K562 (cell line): Measurements from ENCODE around the gene AQR. TPM values are rescaled to one million over a fixed set of nuclear protein-coding genes. Genes with fewer than 3 reads are reported as not detected.

Experiments used
- ATAC-seq: fragments of 200-7000 bp; cut with Tn5 transposase; 3 replicates; pipeline ENCODE4 v1.9.1; 2020; ENCODE audit warnings: moderate library complexity
- BruUV-seq: library from RNA; stranded (reverse); fragments of 400-500 nt; replicated peaks from 2 replicates; lab custom pipeline; 2021; lab: Mats Ljungman, UMichigan
- CTCF ChIA-PET: fragments of 300-600 bp; formaldehyde crosslinking; extraction: SDS; loops from one replicate; lab custom pipeline; 2021; ENCODE audit warnings: low intra/inter-chr PET ratio; lab: Yijun Ruan, JAX
- POLR2A ChIA-PET: fragments of 300-600, 350-650 bp; sonication (Branson Sonifier 250); formaldehyde crosslinking; extraction: SDS; loops from one replicate; lab custom pipeline; 2021; ENCODE audit warnings: antibody characterized with exemption, inconsistent platforms; lab: Yijun Ruan, JAX
- DNase-seq, 4 experiments: peaks; one replicate each; pipeline versions ENCODE4 v3.0.0 to v3.0.0-alpha.2; 2011 to 2018; ENCODE audit warnings: low spot score in 3 of 4, mixed read lengths in 3 of 4; ENCODE audit errors: extremely low read depth in 1 of 4
- FAIRE-seq: peaks from 2 replicates; lab custom pipeline; 2011; peaks lifted over from hg19 to GRCh38; lab: Jason Lieb, UNC
- H2AFZ ChIP-seq: 2 replicates; pipeline ENCODE4 v1.6.0; 2011; ENCODE audit warnings: low read depth, low read length, control low read depth, inconsistent platforms
- H3K27ac ChIP-seq: fragments of 200-600 bp; 3 replicates; pipeline ENCODE4 v1.8.0; 2011; ENCODE audit warnings: low read depth, mild to moderate bottlenecking, control low read depth, inconsistent platforms, low read length, moderate library complexity, mixed read lengths; ENCODE audit errors: extremely low read depth
- H3K27me3 ChIP-seq, 2 experiments: fragments of 300-600 bp in 1 of 2; 2 replicates in 1 of 2; 3 replicates in 1 of 2; pipeline versions ENCODE4 v1.6.0 to v1.8.0; 2011; ENCODE audit warnings: inconsistent platforms in 2 of 2, low read length in 2 of 2, mild to moderate bottlenecking in 1 of 2, mixed read lengths in 1 of 2, moderate library complexity in 1 of 2; ENCODE audit not compliant: control insufficient read depth in 2 of 2, insufficient read depth in 2 of 2
- H3K36me3 ChIP-seq: fragments of 300-600 bp; 3 replicates; pipeline ENCODE4 v1.8.0; 2011; ENCODE audit warnings: mild to moderate bottlenecking, low read length, inconsistent platforms; ENCODE audit not compliant: control insufficient read depth, insufficient read depth
- H3K4me1 ChIP-seq, 2 experiments: fragments of 200-600 bp in 1 of 2; replicated peaks in 1 of 2; 2 replicates in 1 of 2; 3 replicates in 1 of 2; pipeline versions ENCODE4 v1.5.1 to v1.8.0; 2011; ENCODE audit warnings: inconsistent platforms in 2 of 2, low read length in 2 of 2, mild to moderate bottlenecking in 1 of 2, mixed read lengths in 1 of 2, moderate library complexity in 1 of 2; ENCODE audit not compliant: control insufficient read depth in 2 of 2, insufficient read depth in 2 of 2
- H3K4me2 ChIP-seq: 2 replicates; pipeline ENCODE4 v1.6.1; 2011; ENCODE audit warnings: low read length, control low read depth, inconsistent platforms, mixed read lengths; ENCODE audit not compliant: insufficient read depth
- H3K4me3 ChIP-seq: fragments of 200-600 bp; sonication (generic), shearing (Covaris generic); 2 replicates; pipeline ENCODE4 v1.5.1; 2016; ENCODE audit warnings: control low read depth, inconsistent platforms
- H3K79me2 ChIP-seq: fragments of 200-600 bp; 3 replicates; pipeline ENCODE4 v1.8.0; 2011; ENCODE audit warnings: low read length, inconsistent platforms; ENCODE audit not compliant: control insufficient read depth, insufficient read depth
- H3K9ac ChIP-seq, 2 experiments: 2 replicates each; pipeline versions ENCODE4 v1.6.0 to v1.6.1; 2011; ENCODE audit warnings: low read depth in 2 of 2, low read length in 2 of 2, control low read depth in 1 of 2, inconsistent platforms in 1 of 2, mild to moderate bottlenecking in 1 of 2, mixed read lengths in 1 of 2; ENCODE audit not compliant: insufficient read depth in 1 of 2
- H3K9me1 ChIP-seq: one replicate; pipeline ENCODE4 v1.6.0; 2011; ENCODE audit warnings: inconsistent platforms, mild to moderate bottlenecking, low read length, moderate library complexity; ENCODE audit not compliant: control insufficient read depth, insufficient read depth
- H3K9me3 ChIP-seq: replicated peaks from 2 replicates; pipeline ENCODE4 v1.5.1; 2011; ENCODE audit warnings: low read depth, low read length, inconsistent platforms; ENCODE audit not compliant: control insufficient read depth, insufficient read depth
- H4K20me1 ChIP-seq: replicated peaks from 2 replicates; pipeline ENCODE4 v1.6.1; 2011; ENCODE audit warnings: low read length, inconsistent platforms, mixed read lengths; ENCODE audit not compliant: control insufficient read depth, insufficient read depth
- ARID1B ChIP-seq: fragments of 450-650 bp; IDR thresholded peaks from 2 replicates; pipeline ENCODE4 v1.6.1; 2016; ENCODE audit warnings: antibody characterized with exemption, mild to moderate bottlenecking, inconsistent platforms
- ATF3 ChIP-seq, 2 experiments: fragments of 450-650 bp in 1 of 2; sonication (generic) in 1 of 2; formaldehyde crosslinking in 1 of 2; IDR thresholded peaks in 1 of 2; conservative IDR thresholded peaks in 1 of 2; 2 replicates each; pipeline versions ENCODE4 v1.6.1 to v1.8.1; 2016 to 2023; ENCODE audit warnings: mild to moderate bottlenecking in 2 of 2, moderate library complexity in 2 of 2, inconsistent platforms in 1 of 2, missing genetic modification reagents in 1 of 2
- EHMT2 ChIP-seq: fragments of 450-650 bp; IDR thresholded peaks from 2 replicates; pipeline ENCODE4 v1.6.1; 2018; ENCODE audit warnings: antibody characterized with exemption
- FOSL1 ChIP-seq: fragments of 200-800 bp; sonication (Bioruptor generic); conservative IDR thresholded peaks from 2 replicates; pipeline ENCODE4 v1.6.1; 2016; ENCODE audit warnings: missing genetic modification characterization, missing compliant biosample characterization
- JUND ChIP-seq, 2 experiments: IDR thresholded peaks; 2 replicates in 1 of 2; 3 replicates in 1 of 2; pipeline ENCODE4 v1.6.1; 2011; ENCODE audit warnings: borderline replicate concordance in 2 of 2, low read depth in 2 of 2, low read length in 2 of 2, improper control_type of control experiment in 1 of 2, missing biosample characterization in 1 of 2, missing genetic modification characterization in 1 of 2, missing genetic modification reagents in 1 of 2
- NFE2 ChIP-seq: IDR thresholded peaks from 2 replicates; pipeline ENCODE4 v1.6.1; 2014; ENCODE audit warnings: antibody characterized with exemption, low read depth
- RUNX1 ChIP-seq: sonication (generic); IDR thresholded peaks from 2 replicates; pipeline ENCODE4 v1.6.1; 2016; ENCODE audit warnings: antibody characterized with exemption, low read depth
- TFAP4 ChIP-seq: sonication (generic); formaldehyde crosslinking; IDR thresholded peaks from 2 replicates; pipeline ENCODE4 v1.8.0; 2022; ENCODE audit warnings: missing genetic modification reagents, mild to moderate bottlenecking, moderate library complexity, borderline replicate concordance
- ZNF24 ChIP-seq: fragments of 450-650 bp; IDR thresholded peaks from 2 replicates; pipeline ENCODE4 v1.6.1; 2016
- ZNF57 ChIP-seq: fragments of 450-650 bp; formaldehyde crosslinking; IDR thresholded peaks from 2 replicates; pipeline ENCODE4 v1.4.0; 2020; ENCODE audit warnings: mild to moderate bottlenecking, moderate library complexity
- WGBS: fragments of 100-300 bp; shearing (Covaris generic); methylation state at CpG from one replicate; pipeline ENCODE4 v1.1.6; 2016; ENCODE audit warnings: low coverage, mixed read lengths; ENCODE audit not compliant: insufficient coverage; ENCODE audit errors: missing lambda C conversion rate; 5-methylcytosine and 5-hydroxymethylcytosine counted together
- in situ Hi-C: fragments of 300-500 bp; cut with MboI; formaldehyde crosslinking; loops from 4 replicates; pipeline ENCODE4 v1.15.0; 2018; ENCODE audit warnings: inconsistent platforms, mixed read lengths
- intact Hi-C: fragments of 100-400 bp; cut with micrococcal nuclease; formaldehyde crosslinking; loops from 2 replicates; pipeline ENCODE4 v1.14.2; 2022
- polyA plus RNA-seq, 8 experiments: library from polyadenylated mRNA; depleted of rRNA in 4 of 8; stranded (reverse) in 5 of 8; unstranded in 3 of 8; fragments of >200 nt; fragmentation: Nextera tagmentation in 2 of 8; fragmentation: Illumina TruSeq in 1 of 8; extraction: Ambion mirVana in 2 of 8; extraction: Trizol in 1 of 8; gene quantifications; 2 replicates each; pipeline versions ENCODE4 v1.2.1 to v1.2.3, GENCODE V29; 2011 to 2014; ENCODE audit warnings: inconsistent platforms in 1 of 8, missing spikeins in 1 of 8
- total RNA-seq, 7 experiments: library from RNA; depleted of rRNA in 6 of 7; stranded (reverse); fragments of >200 nt in 6 of 7; fragmentation: Illumina TruSeq in 2 of 7; extraction: Trizol in 2 of 7; gene quantifications; 2 replicates each; pipeline versions ENCODE4 v1.2.1 to v1.2.3, GENCODE V29; 2011 to 2021; ENCODE audit warnings: low replicate concordance in 1 of 7

Gene AQR
- total and polyA plus RNA-seq, 9 of the 15 experiments (the other 6 are each of a cell fraction or from before 2014, with no cell fraction given) = 22.0 to 62.9 (median 39.3) TPM

- ChIA-PET CTCF (no interaction called here), POLR2A (no interaction called here)
- TF ChIP-seq ATF3 (IDR thresholded peaks at IDR 0.05) (peak; percentile 58), ATF3 (CRISPR knock-in tag; conservative IDR thresholded peaks at IDR 0.05) (no peak), RUNX1 (no peak), JUND (IDR thresholded peaks at IDR 0.05; ENCODE audit: borderline replicate concordance, low read depth, low read length) (peak; percentile 47; the same call in 1 of the 2 replicates), JUND (tag; IDR thresholded peaks at IDR 0.05; ENCODE audit: borderline replicate concordance, low read depth, low read length) (peak; percentile 35; the same call in 1 of the 3 replicates), FOSL1 (tag) (peak; percentile 67; the same call in 1 of the 2 replicates), ARID1B (0 out of 2 replicates have a peak, but pooled peaks have one; percentile 9), NFE2 (peak; percentile 42; the same call in 1 of the 2 replicates), ZNF24 (no peak), TFAP4 (peak; percentile 76), EHMT2 (peak; percentile 49; the same call in 1 of the 2 replicates), ZNF57 (CRISPR knock-in tag) (no peak)
- DNase-seq (peak in 2 of 4 experiments; percentile 19 to 49), FAIRE-seq (peak; percentile 77), ATAC-seq (peak; percentile 80)
- H3K4me1 ChIP-seq = no peaks in the 10 kb centered on the region; a peak in 1 of 5 replicates
- no peak overlapping the region for H3K9ac ChIP-seq
- no TSS peak for BruUV-seq
- H3K9me3 ChIP-seq = no peaks in the 10 kb centered on the region
- no peak overlapping the region; the same call in 1 of the 2 replicates for H2AFZ ChIP-seq
- no peaks in the 10 kb centered on the region for H3K27me3 ChIP-seq
- H3K4me2 ChIP-seq = no peak overlapping the region
- no peak overlapping the region for H3K27ac ChIP-seq
- no peaks in the 10 kb centered on the region for H3K9me1 ChIP-seq
- no peaks in the 10 kb centered on the region for H3K79me2 ChIP-seq
- WGBS = 10% methylated on average over 6 of the region's 6 CpGs
- in situ Hi-C loops (no loop called here), intact Hi-C loops (no loop called here)
- no peaks in the 10 kb centered on the region for H3K36me3 ChIP-seq
- no peak overlapping the region for H3K4me3 ChIP-seq
- no peaks in the 10 kb centered on the region for H4K20me1 ChIP-seq
Observed at GRCh38 chr15:34837246-34838016, 132.1 kb downstream of the AQR start.
